ENCODE data around the gene IVNS1ABP. TPM values are rescaled to one million over a fixed set of nuclear protein-coding genes. Genes with fewer than 3 reads are reported as not detected.

The IVNS1ABP gene
- polyA plus RNA-seq, 2 of the 4 experiments (the other 2 are of a cell fraction) = 71.4 to 72.0 TPM

GRCh38 chr1:185311589-185312225 is 5.3 kb downstream of the IVNS1ABP start:
- no peaks in the 10 kb centered on the region for H3K9me3 ChIP-seq
- H3K4me1 ChIP-seq = peaks cover 42% of the 10 kb centered on the region
- no peak for TF ChIP-seq HEYL (CRISPR knock-in tag; IDR thresholded peaks at IDR 0.05)
- TF ChIP-seq RFX5 (IDR thresholded peaks at IDR 0.05) = no peak
- no peak for TF ChIP-seq E2F6 (IDR thresholded peaks at IDR 0.05; ENCODE audit: borderline replicate concordance, low read depth)
- no peak for TF ChIP-seq RARB (CRISPR knock-in tag; IDR thresholded peaks at IDR 0.05)
- no peak for TF ChIP-seq ATOH8 (CRISPR knock-in tag; IDR thresholded peaks at IDR 0.05; ENCODE audit: low read depth)
- TF ChIP-seq MAX (IDR thresholded peaks at IDR 0.05) = no peak
- TF ChIP-seq ELK1 (IDR thresholded peaks at IDR 0.05; ENCODE audit: low read depth, low read length) = no peak
- no peak for TF ChIP-seq ZFP36 (IDR thresholded peaks at IDR 0.05; ENCODE audit: borderline replicate concordance, partially characterized antibody)
- TF ChIP-seq USF2 (IDR thresholded peaks at IDR 0.05) = no peak
- TF ChIP-seq CBX2 (IDR thresholded peaks at IDR 0.05; ENCODE audit: borderline replicate concordance, low read depth) = no peak
- TF ChIP-seq BCL3 (IDR thresholded peaks at IDR 0.05) = no peak
- TF ChIP-seq ZNF302 (CRISPR knock-in tag; IDR thresholded peaks at IDR 0.05) = no peak
- no peak for TF ChIP-seq RAD21 (conservative IDR thresholded peaks at IDR 0.05 in 1 of 2, IDR thresholded peaks at IDR 0.05 in 1 of 2)
- no peak for TF ChIP-seq SMC3 (IDR thresholded peaks at IDR 0.05)
- H3K4me3 ChIP-seq = no peak overlapping the region
- ATAC-seq (no peak), FAIRE-seq (no peak), DNase-seq (ENCODE audit: low read depth in 1 of 2, low spot score in 1 of 2) (no peak)
- ChIA-PET CTCF (no interaction called here), POLR2A (no interaction called here)
- peak overlapping the region; percentile 83 for H3K4me2 ChIP-seq
- no peak overlapping the region for H3K27ac ChIP-seq

- no peak for TF ChIP-seq RCOR1 (IDR thresholded peaks at IDR 0.05; ENCODE audit: low read depth, low read length)
- ATAC-seq = no peak
- FAIRE-seq = no peak
- CTCF ChIA-PET = no interaction called here
- Histone ChIP-seq H3K9me3 (no peaks in the 10 kb centered on the region), H3K4me1 (peaks cover 31% of the 10 kb centered on the region), H3K27ac (no peak overlapping the region), H3K4me3 (no peak overlapping the region), H3K4me2 (no peak overlapping the region)
- DNase-seq (ENCODE audit: low read depth in 1 of 2, low spot score in 1 of 2) = no peak
- WGBS (ENCODE audit: missing lambda C conversion rate) = 62% methylated on average over 2 of the region's 2 CpGs
- POLR2A ChIA-PET = no interaction called here
Observed at GRCh38 chr1:185309566-185309965, 7.5 kb downstream of the IVNS1ABP start.

GRCh38 chr1:185308126-185308525 is 8.9 kb downstream of the IVNS1ABP start:
- POLR2A ChIA-PET = no interaction called here
- no peak overlapping the region for H3K27ac ChIP-seq
- 94% methylated on average over 1 of the region's 1 CpG for WGBS (ENCODE audit: missing lambda C conversion rate)
- H3K4me2 ChIP-seq = no peak overlapping the region
- peaks cover 17% of the 10 kb centered on the region; the same call in 2 of the 3 replicates for H3K4me1 ChIP-seq
- no peak overlapping the region for H3K4me3 ChIP-seq
- H3K9me3 ChIP-seq = no peaks in the 10 kb centered on the region
- no peak for ATAC-seq
- CTCF ChIA-PET = no interaction called here
- no peak for DNase-seq (ENCODE audit: low read depth in 1 of 2, low spot score in 1 of 2)
- no peak for FAIRE-seq
- TF ChIP-seq HMGXB4 (CRISPR knock-in tag; IDR thresholded peaks at IDR 0.05; ENCODE audit: borderline replicate concordance) = no peak
- TF ChIP-seq CEBPB (IDR thresholded peaks at IDR 0.05) = no peak
- no peak for TF ChIP-seq KDM5A (IDR thresholded peaks at IDR 0.05)
- no peak for TF ChIP-seq CBX2 (IDR thresholded peaks at IDR 0.05; ENCODE audit: borderline replicate concordance, low read depth)
- TF ChIP-seq FOXS1 (CRISPR knock-in tag; IDR thresholded peaks at IDR 0.05) = no peak
- TF ChIP-seq BHLHE40 (IDR thresholded peaks at IDR 0.05; ENCODE audit: low read depth, low read length) = no peak
- no peak for TF ChIP-seq RAD21 (conservative IDR thresholded peaks at IDR 0.05 in 1 of 2, IDR thresholded peaks at IDR 0.05 in 1 of 2)
- no peak for TF ChIP-seq ELK1 (IDR thresholded peaks at IDR 0.05; ENCODE audit: low read depth, low read length)
- TF ChIP-seq FOSL2 (IDR thresholded peaks at IDR 0.05) = no peak
- TF ChIP-seq FOSL2 (CRISPR knock-in tag; IDR thresholded peaks at IDR 0.05) = no peak
- TF ChIP-seq NR3C1 (IDR thresholded peaks at IDR 0.05) = no peak
- TF ChIP-seq MAX (IDR thresholded peaks at IDR 0.05) = no peak
- no peak for TF ChIP-seq SREBF2 (IDR thresholded peaks at IDR 0.05)
- TF ChIP-seq GATA3 (IDR thresholded peaks at IDR 0.05; ENCODE audit: borderline replicate concordance) = no peak
